Testis (tissue), 3 donors: ENCODE measurements around the gene BCAS3. TPM values are rescaled to one million over a fixed set of nuclear protein-coding genes. Genes with fewer than 3 reads are reported as not detected.

Experiments used
- DNase-seq: peaks from one replicate; pipeline ENCODE4 v3.0.0-alpha.2; 2019
- H3K27ac ChIP-seq, 2 donors: fragments of 200-600 bp; sonication (generic); one replicate each; pipeline ENCODE4 v1.5.1; 2019
- H3K27me3 ChIP-seq: fragments of 200-600 bp; sonication (generic); one replicate; pipeline ENCODE4 v1.5.1; 2019
- H3K36me3 ChIP-seq: fragments of 200-600 bp; sonication (generic); one replicate; pipeline ENCODE4 v1.5.1; 2017; ENCODE audit warnings: low read depth; ENCODE audit errors: missing control alignments
- H3K4me1 ChIP-seq: fragments of 200-600 bp; sonication (generic); one replicate; pipeline ENCODE4 v1.5.1; 2019
- H3K4me3 ChIP-seq, 2 donors: fragments of 200-600 bp; sonication (generic); one replicate each; pipeline ENCODE4 v1.5.1; 2017 to 2019
- H3K9me3 ChIP-seq: fragments of 200-600 bp; sonication (generic); one replicate; pipeline ENCODE4 v1.5.1; 2017
- POLR2A ChIP-seq: fragments of 450-650 bp; IDR thresholded peaks from one replicate; pipeline ENCODE4 v1.6.1; 2017; ENCODE audit warnings: antibody characterized with exemption, mild to moderate bottlenecking, moderate library complexity
- WGBS, 2 donors: methylation state at CpG; one replicate each; pipeline ENCODE4 v1.1.5; 2018; 5-methylcytosine and 5-hydroxymethylcytosine counted together
- intact Hi-C: fragments of 100-400 bp; cut with DNase I; formaldehyde crosslinking; loops from one replicate; pipeline ENCODE4 v1.15.1; 2023; ENCODE audit warnings: low total_unique reads
- polyA plus RNA-seq: library from polyadenylated mRNA; stranded (reverse); fragments of 350-450 nt; fragmentation: Illumina TruSeq; extraction: RNeasy Lipid Tissue Mini Kit (QIAGEN cat#74804); gene quantifications from one replicate; pipeline ENCODE4 v1.2.3, GENCODE V29; 2014; ENCODE audit warnings: low read depth, low replicate concordance; ENCODE audit not compliant: insufficient read depth
- total RNA-seq, 2 donors: library from RNA; depleted of rRNA; stranded (reverse); fragments of >200 nt; gene quantifications; one replicate each; pipeline ENCODE4 v1.2.3, GENCODE V29; 2016
- TF ChIP-seq, protein P1 (sequence below), 3 experiments: fragments of 450-650 bp in 2 of 3; fragments of 200-600 bp in 1 of 3; sonication (generic) in 1 of 3; IDR thresholded peaks; one replicate each; pipeline ENCODE4 v1.5.1; 2016 to 2019; ENCODE audit warnings: antibody characterized with exemption in 3 of 3, mild to moderate bottlenecking in 2 of 3, moderate library complexity in 1 of 3

Gene BCAS3
- total and polyA plus RNA-seq, 3 donors from 2014 or later = 54.8 to 96.7 (median 73.0) TPM

DNA sequence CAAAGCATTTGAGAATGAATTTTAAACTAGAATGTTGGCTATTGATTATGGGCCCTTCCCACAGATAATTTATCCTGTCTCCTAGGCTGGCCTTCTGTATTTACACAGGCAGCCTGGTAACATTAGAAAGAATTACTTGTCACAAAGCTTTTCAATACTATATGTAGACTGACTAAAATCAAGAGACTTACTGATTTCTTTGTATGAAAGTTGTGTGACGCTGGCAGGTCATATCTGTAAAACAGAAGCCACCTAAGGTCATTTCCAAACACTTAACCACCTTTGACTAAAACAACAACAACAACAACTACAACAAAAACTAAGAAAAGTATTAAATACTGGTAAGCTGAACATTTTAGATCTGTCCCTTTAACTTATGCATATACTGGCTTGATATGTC lies 393.0 kb downstream of the BCAS3 start:
- no peaks in the 10 kb centered on the region for H3K36me3 ChIP-seq
- TF ChIP-seq, protein P1, sequence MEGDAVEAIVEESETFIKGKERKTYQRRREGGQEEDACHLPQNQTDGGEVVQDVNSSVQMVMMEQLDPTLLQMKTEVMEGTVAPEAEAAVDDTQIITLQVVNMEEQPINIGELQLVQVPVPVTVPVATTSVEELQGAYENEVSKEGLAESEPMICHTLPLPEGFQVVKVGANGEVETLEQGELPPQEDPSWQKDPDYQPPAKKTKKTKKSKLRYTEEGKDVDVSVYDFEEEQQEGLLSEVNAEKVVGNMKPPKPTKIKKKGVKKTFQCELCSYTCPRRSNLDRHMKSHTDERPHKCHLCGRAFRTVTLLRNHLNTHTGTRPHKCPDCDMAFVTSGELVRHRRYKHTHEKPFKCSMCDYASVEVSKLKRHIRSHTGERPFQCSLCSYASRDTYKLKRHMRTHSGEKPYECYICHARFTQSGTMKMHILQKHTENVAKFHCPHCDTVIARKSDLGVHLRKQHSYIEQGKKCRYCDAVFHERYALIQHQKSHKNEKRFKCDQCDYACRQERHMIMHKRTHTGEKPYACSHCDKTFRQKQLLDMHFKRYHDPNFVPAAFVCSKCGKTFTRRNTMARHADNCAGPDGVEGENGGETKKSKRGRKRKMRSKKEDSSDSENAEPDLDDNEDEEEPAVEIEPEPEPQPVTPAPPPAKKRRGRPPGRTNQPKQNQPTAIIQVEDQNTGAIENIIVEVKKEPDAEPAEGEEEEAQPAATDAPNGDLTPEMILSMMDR (IDR thresholded peaks at IDR 0.05) = no peak
- TF ChIP-seq POLR2A = no peak
- DNase-seq = no peak
- intact Hi-C loops = no loop called here
- 96 to 100% methylated on average over 1 of the region's 1 CpG for WGBS, 2 donors
- no peak overlapping the region for H3K4me3 ChIP-seq
- no peaks in the 10 kb centered on the region for H3K9me3 ChIP-seq
- no peaks in the 10 kb centered on the region for H3K27me3 ChIP-seq
- H3K27ac ChIP-seq = no peak overlapping the region
- peaks cover 5% of the 10 kb centered on the region for H3K4me1 ChIP-seq

DNA sequence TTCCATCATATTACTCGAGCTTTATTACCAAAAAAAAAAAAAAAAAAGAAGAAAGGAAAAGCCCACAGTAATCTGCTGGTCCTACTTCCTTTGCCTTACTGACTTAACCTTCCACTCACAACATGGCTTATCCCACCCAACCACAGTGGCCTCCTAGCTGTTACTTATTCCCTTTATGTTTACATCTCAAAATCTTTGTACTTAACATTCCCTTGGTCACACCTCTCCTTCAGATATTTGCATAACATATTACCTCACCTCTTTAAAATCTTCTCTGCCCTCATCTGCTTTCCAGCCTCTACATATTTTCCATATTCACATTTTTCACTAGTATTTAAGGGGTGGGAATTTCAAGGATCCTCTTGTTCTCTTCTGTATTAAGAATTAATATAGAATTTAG lies 395.0 kb downstream of the BCAS3 start:
- Histone ChIP-seq H3K27ac (no peak overlapping the region), H3K4me3 (no peak overlapping the region), H3K4me1 (no peaks in the 10 kb centered on the region), H3K9me3 (no peaks in the 10 kb centered on the region), H3K36me3 (no peaks in the 10 kb centered on the region), H3K27me3 (no peaks in the 10 kb centered on the region)
- intact Hi-C loops = no loop called here
- 81 to 83% methylated on average over 1 of the region's 1 CpG for WGBS, 2 donors
- DNase-seq = no peak
- TF ChIP-seq, protein P1 (IDR thresholded peaks at IDR 0.05) = no peak
- no peak for TF ChIP-seq POLR2A

DNA sequence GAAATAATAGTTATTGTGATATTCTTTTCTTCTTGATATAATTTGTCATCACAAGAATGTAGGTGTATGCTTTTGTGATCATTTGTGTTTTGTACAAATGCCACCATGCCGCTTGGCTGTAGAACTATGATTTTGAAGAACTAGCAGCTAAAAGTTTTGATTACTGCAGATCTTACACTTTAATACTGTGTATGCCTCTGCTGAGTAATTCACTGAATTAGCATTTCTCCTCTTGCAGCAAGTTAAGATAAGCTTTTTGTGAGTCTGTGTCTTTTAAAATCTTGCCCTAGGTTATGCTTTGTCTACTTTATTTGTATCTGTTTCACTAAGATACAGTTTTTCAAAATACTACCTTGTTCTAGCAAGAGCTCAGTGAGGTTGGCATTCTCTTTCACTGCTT lies 395.5 kb downstream of the BCAS3 start:
- H3K4me3 ChIP-seq = no peak overlapping the region
- no peaks in the 10 kb centered on the region for H3K4me1 ChIP-seq
- intact Hi-C loops = no loop called here
- no peaks in the 10 kb centered on the region for H3K36me3 ChIP-seq
- no peaks in the 10 kb centered on the region for H3K27me3 ChIP-seq
- TF ChIP-seq, protein P1 (IDR thresholded peaks at IDR 0.05) = no peak
- no peak for TF ChIP-seq POLR2A
- DNase-seq = no peak
- WGBS, 2 donors = 95% methylated on average over 1 of the region's 1 CpG
- H3K9me3 ChIP-seq = no peaks in the 10 kb centered on the region
- H3K27ac ChIP-seq = no peak overlapping the region

DNA sequence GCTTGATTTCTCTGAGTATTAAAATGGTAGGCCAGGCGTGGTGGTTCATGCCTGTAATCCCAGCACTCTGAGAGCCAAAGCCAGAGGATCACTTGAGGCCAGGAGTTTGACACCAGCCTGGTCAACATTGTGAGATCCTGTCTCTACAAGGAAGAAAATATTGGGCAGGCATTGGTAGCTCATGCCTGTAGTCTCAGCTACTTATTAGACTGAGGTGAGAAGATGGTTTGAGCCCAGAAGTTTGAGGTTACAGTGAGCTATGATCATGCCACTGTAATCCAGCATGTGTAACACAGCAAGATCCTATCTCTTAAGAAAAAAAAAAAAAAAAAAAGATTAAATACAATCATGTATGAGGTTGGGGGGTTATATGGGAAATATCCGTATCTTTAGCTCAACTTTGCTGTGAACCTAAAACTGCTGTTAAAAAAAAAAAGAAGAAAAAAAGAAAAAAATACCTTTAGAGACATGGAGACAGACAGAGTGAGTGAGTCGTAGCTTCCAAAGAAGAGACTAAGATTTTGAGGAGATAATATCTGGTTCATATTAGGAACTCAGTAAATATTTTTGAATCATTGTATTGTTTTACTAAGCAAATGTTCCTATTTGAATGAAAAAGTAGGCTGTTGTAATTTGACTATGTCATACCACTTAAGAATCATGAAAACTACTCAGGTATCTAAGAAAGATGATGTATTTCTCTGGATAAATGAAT lies 396.3 kb downstream of the BCAS3 start:
- no peak overlapping the region for H3K27ac ChIP-seq
- H3K4me3 ChIP-seq = no peak overlapping the region
- 87 to 96% methylated on average over 3 of the region's 3 CpGs for WGBS, 2 donors
- no peak for DNase-seq
- H3K4me1 ChIP-seq = no peaks in the 10 kb centered on the region
- intact Hi-C loops = no loop called here
- no peaks in the 10 kb centered on the region for H3K36me3 ChIP-seq
- TF ChIP-seq POLR2A = no peak
- TF ChIP-seq, protein P1 (IDR thresholded peaks at IDR 0.05) = no peak
- H3K27me3 ChIP-seq = no peaks in the 10 kb centered on the region
- no peaks in the 10 kb centered on the region for H3K9me3 ChIP-seq

DNA sequence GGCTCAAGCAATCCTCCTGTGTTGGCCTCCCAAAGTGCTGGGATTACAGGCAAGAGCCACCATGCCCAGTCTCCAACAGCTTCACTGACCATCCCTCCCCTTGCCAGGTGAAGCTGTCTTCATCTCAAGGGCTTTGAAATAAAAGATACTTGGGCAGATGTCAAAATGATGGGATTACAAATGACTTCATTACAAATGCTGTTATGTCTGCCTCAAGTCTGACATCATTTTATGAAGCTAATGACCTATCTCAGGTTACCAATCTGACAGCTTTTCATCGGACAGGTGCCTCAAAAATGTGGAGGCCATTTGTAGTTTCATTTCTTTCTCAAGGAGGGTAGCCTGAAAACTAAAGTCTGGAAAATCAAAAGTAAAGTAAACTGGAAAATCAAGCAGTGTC lies 398.3 kb downstream of the BCAS3 start:
- Histone ChIP-seq H3K4me3 (no peak overlapping the region), H3K9me3 (no peaks in the 10 kb centered on the region), H3K27ac (peak overlapping the region in 1 of 2 donors; percentile 16), H3K27me3 (no peaks in the 10 kb centered on the region), H3K4me1 (no peaks in the 10 kb centered on the region), H3K36me3 (no peaks in the 10 kb centered on the region)
- 93 to 94% methylated on average over 1 of the region's 1 CpG for WGBS, 2 donors
- intact Hi-C loops = no loop called here
- TF ChIP-seq, protein P1 (IDR thresholded peaks at IDR 0.05) = no peak
- TF ChIP-seq POLR2A = no peak
- no peak for DNase-seq
